Left renal cortex interstitium (tissue), 4 donors: Measurements from ENCODE around the gene CHL1. TPM values are rescaled to one million over a fixed set of nuclear protein-coding genes. Genes with fewer than 3 reads are reported as not detected.

Source experiments
- DNase-seq, 4 donors: peaks; one replicate each; pipeline ENCODE4 v3.0.0-alpha.2; 2013; ENCODE audit warnings: low read depth in 4 of 4, low spot score in 2 of 4, missing footprints in 1 of 4
- polyA plus RNA-seq, 4 donors: library from polyadenylated mRNA; unstranded; fragments of 120-200 nt; gene quantifications; one replicate each; pipeline ENCODE4 v1.2.1, GENCODE V29; 2013; ENCODE audit not compliant: insufficient read length in 4 of 4

The CHL1 gene, protein sequence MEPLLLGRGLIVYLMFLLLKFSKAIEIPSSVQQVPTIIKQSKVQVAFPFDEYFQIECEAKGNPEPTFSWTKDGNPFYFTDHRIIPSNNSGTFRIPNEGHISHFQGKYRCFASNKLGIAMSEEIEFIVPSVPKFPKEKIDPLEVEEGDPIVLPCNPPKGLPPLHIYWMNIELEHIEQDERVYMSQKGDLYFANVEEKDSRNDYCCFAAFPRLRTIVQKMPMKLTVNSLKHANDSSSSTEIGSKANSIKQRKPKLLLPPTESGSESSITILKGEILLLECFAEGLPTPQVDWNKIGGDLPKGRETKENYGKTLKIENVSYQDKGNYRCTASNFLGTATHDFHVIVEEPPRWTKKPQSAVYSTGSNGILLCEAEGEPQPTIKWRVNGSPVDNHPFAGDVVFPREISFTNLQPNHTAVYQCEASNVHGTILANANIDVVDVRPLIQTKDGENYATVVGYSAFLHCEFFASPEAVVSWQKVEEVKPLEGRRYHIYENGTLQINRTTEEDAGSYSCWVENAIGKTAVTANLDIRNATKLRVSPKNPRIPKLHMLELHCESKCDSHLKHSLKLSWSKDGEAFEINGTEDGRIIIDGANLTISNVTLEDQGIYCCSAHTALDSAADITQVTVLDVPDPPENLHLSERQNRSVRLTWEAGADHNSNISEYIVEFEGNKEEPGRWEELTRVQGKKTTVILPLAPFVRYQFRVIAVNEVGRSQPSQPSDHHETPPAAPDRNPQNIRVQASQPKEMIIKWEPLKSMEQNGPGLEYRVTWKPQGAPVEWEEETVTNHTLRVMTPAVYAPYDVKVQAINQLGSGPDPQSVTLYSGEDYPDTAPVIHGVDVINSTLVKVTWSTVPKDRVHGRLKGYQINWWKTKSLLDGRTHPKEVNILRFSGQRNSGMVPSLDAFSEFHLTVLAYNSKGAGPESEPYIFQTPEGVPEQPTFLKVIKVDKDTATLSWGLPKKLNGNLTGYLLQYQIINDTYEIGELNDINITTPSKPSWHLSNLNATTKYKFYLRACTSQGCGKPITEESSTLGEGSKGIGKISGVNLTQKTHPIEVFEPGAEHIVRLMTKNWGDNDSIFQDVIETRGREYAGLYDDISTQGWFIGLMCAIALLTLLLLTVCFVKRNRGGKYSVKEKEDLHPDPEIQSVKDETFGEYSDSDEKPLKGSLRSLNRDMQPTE (N-terminal part only)
- polyA plus RNA-seq = 10 to 100 TPM; 10.8 to 23.7 (median 12.7) TPM

DNA sequence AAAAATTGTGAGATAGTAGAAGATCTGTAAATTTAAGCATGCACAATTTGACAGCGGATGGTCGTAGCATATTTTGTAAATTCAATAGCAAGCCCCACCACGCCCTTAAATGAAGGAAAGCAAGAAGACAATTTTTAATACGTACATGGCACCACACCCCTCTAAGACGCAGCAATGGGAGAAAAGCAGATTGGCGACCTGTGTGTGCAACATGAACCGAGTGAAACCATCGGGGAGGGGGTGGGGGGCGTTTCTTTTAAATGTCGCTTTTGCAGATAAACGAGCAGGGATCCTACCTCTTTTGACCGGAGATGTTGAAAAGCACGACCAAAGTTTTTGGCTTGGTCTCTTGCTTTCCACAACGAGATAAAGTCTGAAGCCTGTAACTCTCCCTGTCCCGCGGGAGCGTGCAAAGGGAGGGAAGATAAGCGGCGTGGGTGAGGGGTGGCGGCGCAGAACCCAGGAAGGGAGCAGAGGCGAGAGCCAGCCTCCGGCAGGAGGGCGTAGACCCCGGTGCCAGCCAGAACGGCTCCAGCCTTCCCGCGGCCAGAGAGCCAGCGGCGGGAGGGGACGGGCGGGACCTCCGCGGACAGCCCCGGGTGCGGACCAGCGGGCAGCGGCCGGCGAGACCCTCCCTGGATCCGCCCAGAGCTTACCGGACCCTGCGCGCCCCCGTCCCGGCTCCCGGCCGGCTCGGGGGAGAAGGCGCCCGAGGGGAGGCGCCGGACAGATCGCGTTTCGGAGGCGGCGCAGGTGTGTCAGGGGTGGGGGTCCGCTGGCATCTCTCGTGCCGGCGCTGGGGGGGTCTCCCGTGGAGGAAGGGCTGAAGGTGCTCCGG, at the start of gene CHL1:
TSS of gene CHL1 (plus strand) at position 453 of the 838 bp plus-strand sequence. CDS start 123,014 bp downstream, outside the sequence.
- no peak for DNase-seq

DNA sequence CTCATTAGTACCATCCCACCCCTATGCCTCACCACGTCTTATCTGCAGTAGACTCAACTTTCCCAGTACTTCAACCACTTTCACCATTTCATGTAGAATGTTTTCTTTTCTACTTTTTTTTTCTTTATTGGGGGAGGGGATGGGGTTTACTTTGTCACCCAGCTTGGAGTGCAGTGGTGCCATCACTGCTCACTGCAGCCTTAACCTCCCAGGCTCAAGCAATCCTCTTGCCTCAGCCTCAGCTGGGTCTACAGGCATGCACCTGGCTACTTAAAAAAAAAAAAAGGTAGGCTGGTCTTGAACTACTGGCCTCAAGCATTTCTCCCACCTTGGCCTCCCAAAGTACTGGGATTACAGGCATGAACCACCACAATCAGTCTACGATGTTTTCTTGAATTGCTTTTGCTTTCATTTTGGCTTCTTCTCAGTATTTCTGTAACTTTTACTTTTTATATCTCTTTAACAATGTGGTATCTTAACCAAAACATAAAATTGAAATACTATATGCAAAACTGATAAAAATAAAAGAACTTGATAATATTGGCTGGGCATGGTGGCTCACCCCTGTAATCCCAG, 44.9 kb upstream of the CHL1 start:
- no peak for DNase-seq

DNA sequence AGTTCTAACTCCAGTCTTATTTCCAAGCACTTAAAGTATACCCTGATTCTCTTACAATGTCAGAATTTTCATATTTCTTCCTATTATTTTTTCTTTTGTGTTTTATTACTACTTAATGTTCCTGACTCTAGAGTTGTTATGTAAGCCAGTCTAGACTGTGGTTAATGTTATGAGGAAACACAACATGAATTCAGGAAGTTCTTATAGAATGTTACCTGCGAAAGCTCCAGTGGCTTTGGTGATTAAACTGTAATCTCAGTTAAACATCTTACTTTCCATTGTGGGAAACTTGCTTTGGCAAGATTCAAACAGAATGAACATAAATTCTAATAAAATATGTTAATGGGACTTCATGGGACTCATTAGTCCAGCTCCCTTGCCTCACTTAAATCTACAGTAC, 36.6 kb upstream of the CHL1 start:
- DNase-seq = no peak

DNA sequence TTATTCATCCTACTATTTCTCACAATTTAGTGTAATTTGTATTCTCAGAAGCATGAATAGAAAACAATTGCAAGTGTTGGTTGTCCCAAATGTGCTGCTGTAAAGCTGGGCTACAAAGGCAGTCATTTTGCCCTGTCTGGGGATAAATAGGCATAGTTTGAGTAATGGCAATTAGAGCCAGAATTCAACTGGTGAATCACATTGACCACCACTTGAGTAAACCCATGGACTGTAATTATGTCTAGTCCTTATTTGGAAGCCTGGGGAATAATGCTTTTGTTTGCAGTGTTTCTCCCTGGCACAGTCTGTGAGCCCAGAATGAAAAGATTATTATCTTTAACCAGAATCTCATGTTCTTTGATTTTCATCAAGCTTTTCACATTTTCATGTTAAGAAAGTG, 30.5 kb upstream of the CHL1 start:
- no peak for DNase-seq

DNA sequence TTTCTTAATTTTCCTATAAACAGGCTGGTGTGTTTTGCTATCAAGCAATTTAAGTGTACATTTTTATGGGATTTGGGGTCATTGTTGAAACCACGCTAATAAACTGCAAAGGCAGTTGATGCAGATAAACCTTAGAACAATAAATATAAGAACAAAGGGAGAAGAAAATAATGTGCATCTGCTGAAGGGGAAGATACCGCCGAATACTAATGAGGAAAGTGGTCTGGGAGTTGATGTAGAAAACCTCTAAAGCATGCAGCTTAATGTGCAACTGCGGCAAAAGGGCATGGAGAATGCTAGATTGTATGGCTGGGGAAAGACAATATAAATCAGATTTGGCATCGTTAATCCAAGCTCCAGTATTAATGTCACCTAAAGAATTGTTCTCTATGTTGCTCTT, 29.8 kb upstream of the CHL1 start:
- DNase-seq = no peak

DNA sequence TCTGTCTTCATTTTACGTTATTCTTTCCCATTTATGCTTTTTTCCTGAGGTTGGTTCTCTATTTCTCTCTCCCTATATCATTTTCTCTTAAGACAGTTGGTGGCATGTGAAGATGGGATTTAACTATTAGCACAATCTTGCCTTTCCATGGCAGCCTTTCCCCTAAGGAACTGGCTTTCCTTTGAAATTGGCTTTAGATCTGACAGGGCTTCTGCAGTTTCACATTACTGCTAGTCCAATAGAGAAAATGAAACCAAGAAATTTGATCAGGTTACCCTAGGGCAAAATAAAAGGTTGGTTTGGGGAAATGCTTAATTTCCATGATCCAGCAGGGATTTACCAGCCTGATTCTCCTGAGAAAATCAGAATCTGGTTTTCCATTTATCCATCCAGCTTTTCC, 22.7 kb upstream of the CHL1 start:
- no peak for DNase-seq

DNA sequence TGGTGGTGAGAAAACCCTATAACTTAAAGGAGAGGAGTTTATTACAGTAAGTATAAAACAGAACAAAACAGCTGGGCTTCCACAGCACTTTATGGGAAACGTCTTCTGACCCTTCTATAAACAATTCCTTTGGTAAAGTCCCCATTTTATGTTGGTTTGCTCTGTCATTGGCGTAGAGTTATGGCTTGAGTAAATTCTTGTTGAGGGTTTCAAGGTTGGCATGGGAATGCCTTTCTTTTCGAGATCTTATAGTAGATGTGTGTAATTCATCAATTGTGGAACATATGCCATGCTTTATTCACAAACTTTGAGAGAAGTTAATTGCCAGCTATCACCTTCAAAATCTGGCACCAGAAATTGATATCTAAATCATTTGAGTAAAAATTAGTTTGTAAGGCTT, 11.6 kb upstream of the CHL1 start:
- DNase-seq = no peak

DNA sequence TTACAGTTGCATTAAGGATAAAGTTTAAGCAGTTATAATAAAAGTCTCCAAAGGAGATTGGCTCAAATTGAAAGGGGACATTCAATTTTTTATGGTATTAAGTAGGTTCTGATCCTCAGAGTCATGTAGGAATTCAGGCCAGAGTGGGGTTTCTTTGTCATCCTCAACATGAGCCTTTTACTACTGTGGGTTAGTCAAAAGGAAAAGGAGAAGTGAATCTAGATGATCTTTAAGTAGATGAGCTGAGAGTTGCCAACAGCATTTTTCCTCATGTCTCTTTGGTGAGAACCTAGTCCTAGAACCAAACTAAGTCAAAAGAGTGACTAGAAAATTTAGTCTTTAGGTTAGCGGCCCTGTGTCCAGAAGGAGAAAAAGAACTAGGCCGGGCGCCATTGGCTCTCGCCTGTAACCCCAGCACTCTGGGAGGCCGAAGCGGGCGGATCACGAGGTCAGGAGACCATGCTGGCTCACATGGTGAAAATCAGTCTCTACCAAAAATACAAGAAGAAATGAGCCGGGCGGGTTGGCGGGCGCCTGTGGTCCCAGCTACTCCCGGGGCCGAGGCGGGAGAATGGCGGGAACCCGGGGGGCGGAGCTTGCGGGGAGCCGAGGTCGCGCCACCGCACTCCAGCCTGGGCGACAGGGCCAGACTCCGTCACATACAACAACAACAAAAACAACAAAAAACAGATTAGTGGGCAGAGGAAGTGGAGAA, 4.2 kb upstream of the CHL1 start:
- DNase-seq = no peak

DNA sequence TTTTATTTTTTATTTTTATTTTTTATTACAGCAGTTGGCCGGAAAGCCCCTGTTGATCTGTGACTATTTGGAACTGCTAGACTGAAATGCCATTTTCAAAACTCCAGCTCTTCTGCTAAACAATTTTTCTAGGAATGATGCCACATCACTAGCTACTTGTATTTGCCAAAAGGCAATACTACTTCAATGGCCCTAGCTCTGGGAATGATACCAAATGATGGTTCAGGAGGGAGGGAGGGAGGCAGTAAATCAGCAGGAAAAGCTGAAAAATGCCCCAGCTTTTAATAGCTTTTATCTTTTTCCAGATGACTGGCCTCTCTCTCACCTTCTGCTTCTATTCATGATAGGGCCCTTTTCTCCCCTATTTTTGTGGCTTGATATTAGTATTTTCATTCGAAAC, 2.6 kb upstream of the CHL1 start:
- DNase-seq = no peak

DNA sequence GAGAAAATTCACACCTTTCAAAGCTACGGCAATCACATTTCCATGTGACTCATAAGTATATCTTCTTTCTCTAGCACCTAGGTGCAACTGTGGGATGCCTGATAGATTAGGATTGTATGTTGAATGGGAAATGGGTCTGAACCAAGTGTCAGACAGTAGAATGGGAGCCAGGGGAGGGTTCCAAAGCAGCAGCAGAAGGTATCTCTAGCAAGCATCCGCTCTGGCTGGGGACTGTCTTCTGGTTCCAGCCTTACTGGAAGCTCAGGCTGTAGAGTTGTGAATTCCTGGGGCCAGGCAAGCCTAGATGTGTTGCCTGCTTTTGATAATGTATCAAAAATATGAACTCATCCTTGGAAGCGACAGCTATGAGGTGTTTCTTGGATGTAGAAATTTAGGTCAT, 2.1 kb upstream of the CHL1 start:
- no peak for DNase-seq

DNA sequence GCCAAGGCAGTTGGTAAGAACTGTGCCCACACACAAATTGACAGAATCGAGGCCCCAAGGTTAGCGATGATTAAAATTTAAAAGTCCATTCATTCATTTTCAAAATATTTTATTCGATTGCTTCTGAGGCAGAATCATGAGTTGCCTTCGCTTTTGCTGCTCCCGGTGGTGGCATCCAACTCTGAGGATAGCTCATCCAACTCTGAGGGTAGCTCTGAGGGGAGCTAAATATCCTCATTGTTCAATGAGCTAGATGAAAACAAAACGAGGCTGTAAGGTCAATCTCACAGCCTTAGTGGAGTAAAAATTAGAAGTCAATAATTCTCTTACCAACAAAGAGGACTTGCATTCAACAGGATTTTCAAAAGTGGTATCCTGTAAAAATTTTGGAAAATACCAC, 897 bp upstream of the CHL1 start:
- DNase-seq = no peak

DNA sequence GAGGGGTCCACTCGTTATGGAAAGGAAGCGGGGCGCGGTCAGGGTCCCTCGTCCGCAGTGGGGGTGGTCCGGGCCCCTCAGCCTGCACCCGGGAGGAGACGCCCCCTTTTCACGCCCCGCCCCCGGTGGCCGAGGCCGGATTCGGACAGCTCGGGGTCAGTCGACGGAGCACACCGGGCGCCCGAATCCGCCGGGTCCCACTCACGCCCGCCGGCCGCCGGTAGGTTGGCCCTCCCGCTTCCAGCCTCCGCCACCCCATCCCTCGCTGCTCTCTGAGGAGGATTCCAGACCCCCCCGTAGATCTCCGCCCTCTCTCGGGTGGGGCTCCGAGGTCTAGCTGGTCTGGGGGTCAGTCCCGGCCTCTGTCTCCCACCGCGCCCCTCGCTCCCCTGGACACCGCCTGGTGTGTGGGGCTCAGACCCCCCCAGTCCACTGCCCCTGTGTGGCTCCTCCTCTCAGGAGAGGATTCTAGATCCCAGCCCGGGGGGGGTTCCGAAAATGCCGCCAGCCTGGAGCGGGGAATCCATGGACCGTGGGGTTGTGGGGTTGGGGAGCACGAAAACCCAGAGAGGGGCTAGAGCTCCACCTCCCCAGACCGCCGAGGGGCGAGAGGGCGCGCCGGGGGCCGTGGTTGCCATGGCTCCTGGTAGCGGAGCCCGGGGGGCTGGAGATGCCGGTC, 725 bp downstream of the CHL1 start:
- DNase-seq = no peak

DNA sequence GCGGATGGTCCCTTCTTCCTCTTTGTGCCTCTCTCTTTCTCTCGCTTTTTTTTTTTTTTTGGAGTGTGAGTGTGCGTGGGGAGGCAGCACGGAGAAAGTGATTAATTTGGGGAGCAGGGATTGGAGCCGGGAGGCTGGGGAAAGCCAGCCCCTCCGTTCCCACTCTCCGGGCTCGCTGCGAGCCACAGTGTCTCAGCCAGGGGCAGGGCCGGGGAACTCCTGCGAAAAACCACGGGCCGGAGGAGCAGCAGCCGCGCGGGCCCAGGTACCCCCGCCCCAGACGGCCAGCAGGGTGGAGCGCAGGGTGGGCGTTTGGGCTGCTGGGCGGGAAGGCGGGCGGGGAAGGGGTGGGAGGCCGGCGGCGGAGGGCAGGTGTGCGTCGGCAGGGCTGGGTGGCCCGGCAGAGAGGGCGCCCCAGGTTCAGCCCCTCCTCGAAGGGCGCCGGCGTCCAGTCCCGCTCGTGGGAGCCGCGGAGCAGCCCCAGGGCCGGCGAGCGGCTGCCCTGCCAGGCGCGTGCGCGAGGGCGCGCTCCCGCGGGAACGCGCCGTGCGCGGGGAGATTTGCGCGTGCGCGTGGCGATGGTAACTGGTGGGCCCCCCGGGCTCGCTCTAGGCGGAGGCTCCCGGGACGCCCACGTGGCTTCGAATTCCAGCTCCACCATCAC, 1.4 kb downstream of the CHL1 start:
- no peak for DNase-seq

DNA sequence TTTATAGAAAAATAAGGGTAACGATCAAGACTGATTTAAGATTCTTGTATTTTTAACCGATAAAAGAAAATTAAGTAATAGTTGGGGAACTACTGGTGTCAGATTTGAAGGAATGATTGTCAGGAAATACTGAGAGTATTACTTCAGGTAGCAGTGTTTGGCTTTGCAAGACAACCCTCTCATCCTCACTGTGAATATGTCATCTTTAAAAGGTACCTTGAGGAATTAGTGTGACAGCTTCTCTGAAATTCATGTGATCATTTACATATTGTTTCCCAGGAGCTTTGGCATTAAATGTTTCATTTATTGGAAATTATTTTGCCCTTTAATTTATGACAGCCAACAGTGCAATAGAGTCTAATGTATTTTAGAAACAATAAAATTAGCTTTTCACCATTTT, 3.3 kb downstream of the CHL1 start:
- DNase-seq = no peak

DNA sequence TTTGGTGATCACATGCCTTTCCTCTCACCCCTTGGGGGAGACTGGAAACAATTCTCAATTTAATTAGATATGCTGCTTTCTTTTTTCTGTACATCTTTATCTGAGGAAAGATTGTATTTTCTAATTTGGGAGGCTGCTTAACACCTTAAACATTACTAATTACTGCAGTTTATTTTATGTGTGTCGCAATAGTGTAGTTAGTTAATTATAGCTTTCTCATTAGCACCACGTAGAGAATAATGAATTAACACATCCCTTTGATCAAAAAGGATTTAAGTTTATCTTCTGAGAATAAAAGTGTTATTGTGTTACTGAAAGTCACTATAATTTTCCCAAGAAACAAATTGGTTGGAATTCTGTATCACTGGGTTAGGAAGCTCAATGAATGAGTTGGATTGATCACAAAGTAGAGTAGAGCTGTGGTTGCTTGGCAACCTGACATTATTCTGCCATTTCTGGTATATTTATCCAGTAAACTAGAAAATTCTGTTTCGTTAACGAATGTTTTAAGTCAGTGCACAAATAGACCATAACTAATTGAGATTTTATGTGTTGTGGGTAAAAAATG, 4.3 kb downstream of the CHL1 start:
- DNase-seq = no peak

DNA sequence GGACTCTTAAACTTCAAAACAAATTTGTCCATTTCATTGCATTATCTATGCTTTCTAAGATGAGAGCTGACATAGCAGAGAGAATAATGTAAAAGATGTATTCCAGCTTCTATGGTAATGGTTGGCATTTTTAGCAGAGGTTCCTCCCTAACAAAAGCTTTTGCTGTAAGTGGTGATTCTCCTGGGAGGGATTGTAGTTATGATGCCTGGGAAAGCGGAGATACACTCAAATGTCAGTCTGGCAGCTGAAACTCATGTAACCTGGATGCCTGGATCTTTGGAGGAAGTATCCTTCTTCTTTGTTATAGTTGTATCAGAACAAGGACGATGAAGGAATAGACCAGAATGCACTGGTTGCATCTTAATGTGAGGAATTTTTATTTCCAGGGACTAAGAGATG, 7.5 kb downstream of the CHL1 start:
- DNase-seq = no peak

DNA sequence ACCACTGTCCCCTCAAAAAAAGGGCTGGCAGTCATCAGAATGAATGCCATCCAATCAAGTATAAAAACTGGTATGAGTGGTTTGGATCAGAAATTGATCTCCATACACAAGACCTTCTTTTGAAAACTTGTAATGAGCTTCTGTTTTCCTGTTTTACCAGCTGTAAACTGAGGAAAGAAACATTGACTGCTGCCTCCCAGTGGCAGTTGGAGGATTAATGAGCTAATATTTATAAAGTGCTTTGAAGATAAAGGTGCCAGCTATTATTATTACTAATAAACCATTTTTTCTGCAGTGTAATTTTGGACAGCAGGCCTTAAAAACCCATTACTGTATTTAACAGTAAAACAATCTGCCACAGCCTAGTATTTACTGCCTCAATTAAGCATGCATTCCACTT, 11.4 kb downstream of the CHL1 start:
- no peak for DNase-seq

DNA sequence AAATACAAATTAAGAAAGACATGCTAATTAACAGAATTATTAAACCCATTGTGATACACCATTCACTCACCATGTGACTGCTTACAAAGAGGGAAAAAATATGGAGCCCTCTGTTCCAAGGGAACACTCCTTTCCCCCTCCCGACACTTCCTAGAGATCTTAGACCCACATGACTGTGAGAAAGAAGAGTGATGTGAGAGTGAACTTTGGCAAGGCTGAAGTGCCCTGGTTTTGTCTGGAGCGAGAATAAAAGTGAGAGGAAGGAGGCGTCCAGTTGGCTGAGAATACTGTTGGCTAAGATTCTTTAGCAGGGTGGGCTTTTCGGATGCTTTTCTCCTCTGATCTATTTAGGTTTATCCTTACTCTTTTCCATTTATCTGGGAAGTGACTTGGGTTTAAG, 14.1 kb downstream of the CHL1 start:
- no peak for DNase-seq
